Vagina (tissue), 2 donors: ENCODE results near the gene ATAD1. TPM values are rescaled to one million over a fixed set of nuclear protein-coding genes. Genes with fewer than 3 reads are reported as not detected.

Experiments
- DNase-seq, 2 donors: peaks; one replicate each; pipeline ENCODE4 v3.0.0-alpha.2; 2017; ENCODE audit errors: extremely low spot score in 2 of 2
- H3K27ac ChIP-seq: fragments of 200-600 bp; sonication (generic); one replicate; pipeline ENCODE4 v1.5.1; 2019
- H3K27me3 ChIP-seq: fragments of 200-600 bp; sonication (generic); one replicate; pipeline ENCODE4 v1.5.1; 2019
- H3K36me3 ChIP-seq, 2 donors: fragments of 200-600 bp; sonication (generic); one replicate each; pipeline ENCODE4 v1.5.1; 2017 to 2019
- H3K4me1 ChIP-seq: fragments of 200-600 bp; sonication (generic); one replicate; pipeline ENCODE4 v1.5.1; 2019
- H3K4me3 ChIP-seq, 2 donors: fragments of 200-600 bp; sonication (generic); 1 replicate in 1 of 2; 2 replicates in 1 of 2; pipeline ENCODE4 v1.5.1; 2016 to 2019
- H3K9me3 ChIP-seq: fragments of 200-600 bp; sonication (generic); one replicate; pipeline ENCODE4 v1.5.1; 2019
- CTCF ChIP-seq, 3 experiments: fragments of 450-650 bp in 2 of 3; fragments of 200-600 bp in 1 of 3; sonication (generic) in 1 of 3; IDR thresholded peaks; one replicate each; pipeline ENCODE4 v1.5.1; 2017 to 2019; ENCODE audit warnings: antibody characterized with exemption in 3 of 3, mild to moderate bottlenecking in 2 of 3, moderate library complexity in 2 of 3
- POLR2A ChIP-seq, 2 donors: fragments of 450-650 bp; IDR thresholded peaks; one replicate each; pipeline ENCODE4 v1.6.1; 2017; ENCODE audit warnings: antibody characterized with exemption in 2 of 2, mild to moderate bottlenecking in 2 of 2, moderate library complexity in 2 of 2
- POLR2AphosphoS5 ChIP-seq, 2 donors: sonication (generic); formaldehyde crosslinking; IDR thresholded peaks; one replicate each; pipeline ENCODE4 v1.9.0; 2017; ENCODE audit warnings: antibody characterized with exemption in 2 of 2, mild to moderate bottlenecking in 2 of 2, low read depth in 1 of 2; ENCODE audit not compliant: insufficient read depth in 1 of 2
- intact Hi-C: fragments of 100-400 bp; cut with DNase I; formaldehyde crosslinking; loops from one replicate; pipeline ENCODE4 v1.15.1; 2023
- total RNA-seq: library from RNA; depleted of rRNA; stranded (reverse); fragments of >200 nt; gene quantifications from one replicate; pipeline ENCODE4 v1.2.3, GENCODE V29; 2016

The ATAD1 gene
- 44.7 TPM for total RNA-seq

- no peaks in the 10 kb centered on the region for H3K36me3 ChIP-seq
- H3K27me3 ChIP-seq, result no peaks in the 10 kb centered on the region
- intact Hi-C loops, result no loop called here
- peak in 1 of 2 donors; percentile 89 for DNase-seq
- TF ChIP-seq POLR2A (IDR thresholded peaks at IDR 0.05) (no peak), CTCF (IDR thresholded peaks at IDR 0.05) (peak in 2 of 3 experiments; percentile 7 to 42), POLR2AphosphoS5 (IDR thresholded peaks at IDR 0.05; ENCODE audit: insufficient read depth in 1 of 2, low read depth in 1 of 2) (peak; percentile 76 to 87)
- peak within 1 kb of the TSS; percentile 83 to 85 for H3K4me3 ChIP-seq
- H3K27ac ChIP-seq, result peak within 1 kb of the TSS; percentile 79
- H3K9me3 ChIP-seq, result no peaks in the 10 kb centered on the region
- H3K4me1 ChIP-seq, result peaks cover 29% of the 10 kb centered on the region
Measured at GRCh38 chr10:87817609-87818504, at the start of gene ATAD1. TSS of gene ATAD1 (minus strand) at chr10:87818226. CDS start at chr10:87814599, 3,627 bp downstream.

DNA sequence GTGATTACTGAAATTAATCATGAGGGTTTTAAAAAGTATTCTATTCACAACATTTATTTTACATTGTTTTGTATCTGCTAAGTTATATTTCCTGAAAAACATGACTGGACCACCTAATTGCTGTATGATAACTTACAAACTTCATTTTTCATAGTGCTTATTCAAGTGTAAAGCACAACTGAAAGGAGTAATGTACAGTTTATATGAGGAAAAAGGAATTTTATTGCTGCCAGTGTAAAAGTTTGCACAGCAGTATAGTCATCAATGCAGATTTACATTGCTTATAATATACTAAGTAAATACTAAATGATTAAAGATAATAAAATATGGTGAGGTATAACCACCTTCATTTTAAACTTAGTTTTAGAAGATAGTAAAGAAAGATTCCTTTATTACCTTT is 49.4 kb upstream of the ATAD1 start:
- Histone ChIP-seq H3K36me3 (no peaks in the 10 kb centered on the region), H3K9me3 (no peaks in the 10 kb centered on the region), H3K4me1 (peaks cover 46% of the 10 kb centered on the region), H3K4me3 (peak overlapping the region; percentile 81 to 88), H3K27ac (peak overlapping the region; percentile 99), H3K27me3 (no peaks in the 10 kb centered on the region)
- TF ChIP-seq POLR2A (IDR thresholded peaks at IDR 0.05) (no peak), CTCF (IDR thresholded peaks at IDR 0.05) (no peak), POLR2AphosphoS5 (IDR thresholded peaks at IDR 0.05; ENCODE audit: insufficient read depth in 1 of 2, low read depth in 1 of 2) (no peak)
- DNase-seq, result no peak
- intact Hi-C loops, result loop anchor here (10.0 kb wide), 1 partner anchor 687 kb away; no protein-coding TSS in a partner anchor

GRCh38 chr10:87866412-87866974 is 48.5 kb upstream of the ATAD1 start:
- Histone ChIP-seq H3K4me1 (peaks cover 38% of the 10 kb centered on the region), H3K27ac (peak overlapping the region; percentile 99), H3K36me3 (no peaks in the 10 kb centered on the region), H3K9me3 (no peaks in the 10 kb centered on the region), H3K4me3 (peak overlapping the region; percentile 81 to 88), H3K27me3 (no peaks in the 10 kb centered on the region)
- no peak for DNase-seq
- TF ChIP-seq CTCF (IDR thresholded peaks at IDR 0.05) (no peak), POLR2A (IDR thresholded peaks at IDR 0.05) (no peak), POLR2AphosphoS5 (IDR thresholded peaks at IDR 0.05; ENCODE audit: insufficient read depth in 1 of 2, low read depth in 1 of 2) (no peak)
- intact Hi-C loops, result loop anchor here (10.0 kb wide), 1 partner anchor 688 kb away; no protein-coding TSS in a partner anchor

DNA sequence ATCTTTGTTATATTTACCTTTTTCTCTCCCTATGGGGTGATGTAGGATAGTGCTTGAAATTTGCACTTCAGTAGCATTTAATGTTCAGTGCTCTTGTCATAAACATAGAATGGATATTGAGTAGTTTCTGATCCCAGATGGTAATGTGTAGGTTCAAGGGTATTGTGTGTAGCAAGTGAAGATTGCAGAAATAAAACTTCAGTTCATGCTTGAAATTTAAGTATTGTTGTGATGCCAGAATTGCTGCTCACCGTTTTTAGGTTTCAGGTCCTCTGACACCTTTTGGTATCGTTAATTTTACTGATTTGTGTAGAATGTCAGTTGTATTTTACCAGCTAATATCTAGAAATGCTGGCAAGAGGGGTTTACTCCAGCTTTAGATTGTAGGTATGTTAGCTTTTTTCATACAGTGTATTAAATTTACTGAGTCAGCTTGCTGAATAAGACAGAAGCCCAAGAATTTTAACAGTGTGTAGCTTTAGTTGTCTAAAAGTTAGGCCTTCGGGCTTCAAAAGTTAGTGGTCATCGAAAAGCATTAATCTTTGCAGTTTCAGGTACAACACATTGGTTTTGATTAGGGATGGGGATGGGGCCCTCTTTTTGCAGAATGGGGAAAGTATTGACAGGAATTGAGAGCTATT is 47.3 kb upstream of the ATAD1 start:
- Histone ChIP-seq H3K4me3 (peak overlapping the region; percentile 81 to 88), H3K36me3 (no peaks in the 10 kb centered on the region), H3K27me3 (no peaks in the 10 kb centered on the region), H3K9me3 (no peaks in the 10 kb centered on the region), H3K27ac (peak overlapping the region; percentile 99), H3K4me1 (peaks cover 41% of the 10 kb centered on the region)
- no peak for DNase-seq
- intact Hi-C loops, result loop anchor here (10.0 kb wide), 1 partner anchor 689 kb away; no protein-coding TSS in a partner anchor
- TF ChIP-seq POLR2A (IDR thresholded peaks at IDR 0.05) (no peak), CTCF (IDR thresholded peaks at IDR 0.05) (no peak), POLR2AphosphoS5 (IDR thresholded peaks at IDR 0.05; ENCODE audit: insufficient read depth in 1 of 2, low read depth in 1 of 2) (no peak)
